IPS-NIHi11 (cell line): ENCODE results near the gene ENTREP3.
A peak's percentile ranks its signal among the peaks of the same experiment; 100 is the strongest.

Experiments
- DNase-seq: peaks from one replicate; pipeline ENCODE4 v3.0.0; 2012; ENCODE audit warnings: mixed read lengths, low spot score

The ENTREP3 gene

DNA sequence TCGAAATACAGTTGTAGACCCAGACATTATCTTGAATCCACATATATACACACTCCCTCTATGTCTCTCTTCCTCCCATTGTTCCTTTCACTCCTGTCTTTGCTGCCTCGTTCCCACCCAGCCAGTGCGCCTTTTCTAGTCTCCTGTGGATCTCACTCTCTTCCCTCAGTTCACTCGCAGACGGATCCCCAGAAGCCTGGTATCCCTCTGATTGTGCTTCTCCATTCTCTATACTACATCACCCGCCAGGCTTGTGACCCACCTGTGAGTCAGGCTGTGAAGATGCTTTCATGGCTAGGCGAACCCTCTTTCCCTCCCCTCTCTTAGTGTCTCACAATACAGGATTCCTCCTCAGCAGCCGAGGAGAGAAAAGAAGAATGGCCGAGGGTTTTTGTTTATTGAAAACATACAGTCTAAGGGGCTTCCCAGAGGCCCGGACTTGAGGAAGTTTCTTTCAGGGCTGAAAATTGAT lies 23.4 kb upstream of the ENTREP3 start:
- no peak for DNase-seq

GRCh38 chr1:155277902-155278688 lies 22.8 kb upstream of the ENTREP3 start:
- peak; percentile 92 for DNase-seq

- DNase-seq = peak; percentile 96
Measured at GRCh38 chr1:155277070-155277901, 22.0 kb upstream of the ENTREP3 start, which contains the start of gene HCN3. HCN3 (plus strand) TSS chr1:155277463; CDS start chr1:155277591, 128 bp downstream.

DNA sequence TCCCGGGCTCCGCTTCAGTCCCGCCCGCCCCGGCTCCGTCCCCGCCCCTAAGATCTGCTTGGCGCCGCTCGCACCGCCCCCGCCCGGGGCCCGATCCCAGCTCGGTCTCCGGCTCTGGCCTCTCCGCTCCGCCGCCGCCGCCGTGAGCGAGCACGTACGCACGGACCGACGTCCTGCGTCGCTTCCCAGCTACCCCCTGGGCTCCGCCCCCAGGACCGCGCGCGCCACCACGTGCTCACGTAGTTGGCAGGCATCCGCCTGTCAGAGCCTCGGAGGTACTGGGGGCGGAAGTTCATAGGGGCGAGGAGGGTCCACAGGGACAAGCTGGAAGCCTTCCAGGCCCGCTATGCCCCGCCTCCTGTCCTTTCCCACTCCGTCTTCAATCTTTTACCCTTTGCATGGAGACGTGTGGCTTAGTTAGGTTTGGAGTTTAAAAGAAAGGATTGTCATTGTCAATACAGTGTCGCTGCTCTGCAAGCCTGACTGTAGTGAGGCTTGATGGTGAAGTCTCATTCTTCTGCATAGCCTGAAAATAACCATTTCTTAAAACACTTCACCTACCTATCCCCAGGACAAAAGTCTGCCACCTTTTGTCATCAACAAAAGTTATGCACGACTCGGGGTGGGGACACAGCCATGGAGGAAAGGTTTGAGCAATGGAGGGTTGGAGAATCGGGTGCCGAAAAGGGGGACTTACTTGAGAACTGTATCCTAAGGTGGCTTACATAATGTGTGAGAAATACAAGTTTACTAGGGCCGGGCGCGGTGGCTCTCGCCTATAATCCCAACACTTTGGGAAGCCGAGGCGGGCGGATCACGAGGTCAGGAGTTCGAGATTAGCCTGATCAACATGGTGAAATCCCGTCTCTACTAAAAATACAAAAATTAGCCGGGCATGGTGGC lies 18.3 kb upstream of the ENTREP3 start, which contains the start of gene CLK2:
Gene CLK2, minus strand, starts transcription at position 162 of the 903 bp plus-strand sequence. CDS start 2,527 bp downstream, outside the sequence.
- peak; percentile 96 for DNase-seq

DNA sequence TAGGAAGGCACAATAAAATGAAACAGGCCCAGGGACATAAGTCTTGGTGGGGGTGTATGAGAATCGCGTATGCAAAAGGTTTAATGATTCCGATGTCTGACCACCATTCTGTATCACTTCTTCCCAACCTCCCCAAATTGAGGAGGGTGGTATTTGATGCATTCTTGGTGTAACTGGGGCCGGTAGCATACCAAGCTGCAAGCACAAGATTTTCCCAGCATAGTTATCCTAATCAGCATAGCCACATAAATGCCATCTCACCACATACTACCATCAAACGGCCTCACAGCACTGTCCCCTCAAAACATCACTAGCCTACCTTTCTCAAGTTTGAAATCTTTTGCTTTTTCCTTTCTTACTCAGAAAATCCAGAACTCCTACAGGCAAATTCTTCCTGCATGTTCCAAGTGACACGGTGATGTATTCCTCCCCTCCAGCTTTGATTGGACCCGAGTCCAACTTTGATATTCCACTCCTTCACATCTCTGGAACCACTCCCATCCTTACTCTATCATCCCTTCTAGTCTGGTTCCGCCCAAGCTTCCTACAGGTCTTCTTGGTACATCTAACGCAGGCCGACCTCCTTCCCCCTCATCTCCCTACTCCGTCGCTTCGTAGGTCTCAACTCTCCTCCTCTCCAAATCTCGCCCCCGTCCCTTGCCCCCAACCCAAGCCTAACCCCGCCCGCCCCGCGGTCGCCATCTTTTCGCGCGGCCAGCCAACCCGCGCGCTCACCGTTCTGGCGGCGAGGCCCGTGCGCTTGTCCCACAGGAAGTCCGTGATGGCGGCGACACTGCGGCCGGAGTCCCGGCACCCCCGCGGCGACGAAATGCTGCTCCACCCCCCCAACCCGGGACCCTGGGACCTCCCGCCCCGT lies 17.4 kb upstream of the ENTREP3 start:
- peak; percentile 76 for DNase-seq

DNA sequence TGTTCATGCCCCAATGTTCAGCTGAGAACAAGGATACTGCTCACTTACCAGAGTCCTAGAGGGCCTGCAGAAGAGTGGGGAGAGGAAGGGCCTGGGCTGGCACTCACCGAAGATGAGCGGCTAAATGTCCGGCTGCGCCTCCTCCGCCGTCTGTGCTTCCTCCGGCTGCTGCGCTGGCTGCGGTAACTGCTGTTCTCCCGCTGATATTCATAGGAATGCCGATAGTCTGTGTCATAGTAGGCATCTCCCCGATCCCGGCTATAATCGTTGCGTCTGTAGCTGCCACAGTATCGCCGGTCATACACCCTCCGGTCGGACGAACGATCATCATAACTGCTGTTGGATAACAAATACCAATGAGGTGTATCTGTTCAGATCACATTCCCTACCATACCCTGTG lies 14.1 kb upstream of the ENTREP3 start:
- DNase-seq = no peak

GRCh38 chr1:155268630-155269029 lies 13.3 kb upstream of the ENTREP3 start:
- DNase-seq = no peak

- DNase-seq = no peak
Measured at GRCh38 chr1:155267373-155267772, 12.1 kb upstream of the ENTREP3 start.

GRCh38 chr1:155266553-155266952 lies 11.3 kb upstream of the ENTREP3 start:
- DNase-seq = no peak

DNA sequence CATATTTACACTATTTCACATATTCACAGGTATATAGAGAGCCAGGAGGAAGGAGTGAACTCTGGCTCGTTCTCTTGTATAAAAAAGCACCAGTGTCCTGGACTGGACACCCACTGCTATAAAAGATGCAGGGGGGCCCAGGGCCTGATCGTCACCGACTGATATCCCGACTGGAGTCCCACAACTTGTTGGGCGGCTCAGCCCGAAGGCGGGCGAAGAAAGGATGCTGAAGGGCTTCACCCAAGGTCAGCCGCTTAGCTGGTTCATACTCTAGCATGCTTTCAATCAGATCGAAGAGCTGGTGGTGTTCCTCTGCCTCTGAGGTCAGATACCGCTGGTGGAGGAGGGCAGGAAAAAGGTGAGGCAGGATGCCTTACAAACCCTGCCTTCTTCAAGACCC lies 7.8 kb upstream of the ENTREP3 start:
- DNase-seq = no peak

DNA sequence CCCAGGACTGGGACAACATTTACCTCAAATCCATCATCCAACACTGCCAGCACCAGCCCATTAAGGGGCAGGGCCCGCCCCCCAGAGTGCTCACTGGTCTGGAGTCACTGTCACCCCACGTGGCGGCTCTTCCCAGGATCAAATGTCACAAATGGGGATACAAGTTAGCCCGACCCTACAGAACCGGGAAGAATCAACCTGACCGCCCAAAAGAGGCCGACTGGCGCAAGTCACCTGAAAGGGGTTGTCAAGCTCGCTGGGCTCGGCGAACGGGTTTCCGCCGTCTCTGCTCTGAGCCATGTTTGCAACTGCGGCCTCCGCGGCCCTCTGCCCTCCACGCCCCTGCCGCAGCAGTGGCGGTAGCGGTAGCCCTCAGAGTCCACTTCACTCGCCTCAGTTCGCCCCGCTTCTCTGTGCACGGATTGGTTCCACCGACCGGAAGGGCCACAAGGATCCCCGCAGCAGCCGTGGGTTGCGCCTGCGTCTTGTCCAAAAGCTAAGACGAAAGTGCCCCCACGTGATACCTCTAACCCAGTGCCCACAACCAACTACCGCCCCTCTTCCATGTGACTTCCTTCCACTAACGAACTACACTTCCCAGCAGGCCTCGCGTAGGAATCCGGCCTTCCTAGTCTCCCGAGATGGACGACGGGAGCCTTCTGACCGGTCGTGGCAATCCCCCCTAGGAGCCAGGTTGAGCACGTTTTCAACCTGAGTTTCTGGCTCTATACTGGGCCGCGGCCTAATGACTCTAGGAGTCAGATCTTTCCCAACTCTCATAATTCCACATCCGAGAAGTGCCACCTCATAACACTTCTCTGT lies 6.8 kb upstream of the ENTREP3 start, which contains the start of gene SCAMP3:
Gene SCAMP3, minus strand, starts transcription at position 509 of the 822 bp plus-strand sequence. Its CDS starts 209 bp downstream, at position 300.
- peak; percentile 99 for DNase-seq

- peak; percentile 40 for DNase-seq
Measured at GRCh38 chr1:155261493-155261851, 6.2 kb upstream of the ENTREP3 start.

GRCh38 chr1:155260276-155260675 lies 5.0 kb upstream of the ENTREP3 start:
- no peak for DNase-seq

- DNase-seq = no peak
Measured at GRCh38 chr1:155256058-155256852, 972 bp upstream of the ENTREP3 start.

DNA sequence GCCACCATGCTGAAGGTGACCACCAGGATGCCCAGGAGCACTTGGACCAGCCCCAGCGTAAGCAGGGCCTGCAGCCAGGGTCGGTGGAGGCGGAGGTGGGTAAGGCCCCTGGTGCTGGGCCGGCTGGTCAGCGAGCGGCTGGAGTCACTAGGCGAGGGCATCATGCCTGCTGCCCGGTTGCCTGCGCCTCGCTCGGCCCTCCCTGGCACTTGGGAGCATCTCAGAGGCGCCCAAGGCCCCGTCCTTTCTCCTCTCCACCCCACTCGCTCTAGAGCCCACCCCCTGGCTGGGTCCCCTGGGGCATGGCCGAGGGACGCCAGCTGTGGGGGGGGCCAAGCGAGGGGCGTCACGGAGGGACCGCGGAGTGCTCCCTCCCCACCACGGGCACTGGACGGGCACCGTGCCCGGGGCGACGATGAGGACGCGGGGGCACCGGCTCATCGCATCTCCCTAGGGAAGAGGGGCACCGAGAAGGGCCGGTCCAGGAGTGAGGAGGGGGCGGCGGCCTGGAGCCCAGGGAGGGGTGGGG lies 505 bp downstream of the ENTREP3 start:
- no peak for DNase-seq

- no peak for DNase-seq
Measured at GRCh38 chr1:155254228-155254713, 1.0 kb downstream of the ENTREP3 start.

- no peak for DNase-seq
Measured at GRCh38 chr1:155253797-155254196, 1.5 kb downstream of the ENTREP3 start.

DNA sequence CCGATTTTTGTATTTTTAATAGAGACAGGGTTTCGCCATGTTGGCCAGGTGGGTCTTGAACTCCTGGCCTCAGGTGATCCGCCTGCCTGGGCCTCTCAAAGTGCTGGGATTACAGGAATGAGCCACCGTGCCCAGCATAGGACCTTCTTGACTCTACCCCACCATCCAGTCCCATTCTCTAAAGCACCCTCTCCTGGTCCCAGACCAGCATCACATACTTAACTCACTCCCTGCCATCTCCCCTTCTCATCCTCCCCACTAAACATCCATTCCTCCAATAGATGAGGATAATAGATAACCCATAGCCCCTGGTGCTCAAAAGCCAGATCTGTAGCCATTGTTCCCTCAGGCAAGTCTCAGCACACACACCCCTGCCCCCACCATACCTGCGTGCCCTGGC lies 2.1 kb downstream of the ENTREP3 start:
- no peak for DNase-seq

DNA sequence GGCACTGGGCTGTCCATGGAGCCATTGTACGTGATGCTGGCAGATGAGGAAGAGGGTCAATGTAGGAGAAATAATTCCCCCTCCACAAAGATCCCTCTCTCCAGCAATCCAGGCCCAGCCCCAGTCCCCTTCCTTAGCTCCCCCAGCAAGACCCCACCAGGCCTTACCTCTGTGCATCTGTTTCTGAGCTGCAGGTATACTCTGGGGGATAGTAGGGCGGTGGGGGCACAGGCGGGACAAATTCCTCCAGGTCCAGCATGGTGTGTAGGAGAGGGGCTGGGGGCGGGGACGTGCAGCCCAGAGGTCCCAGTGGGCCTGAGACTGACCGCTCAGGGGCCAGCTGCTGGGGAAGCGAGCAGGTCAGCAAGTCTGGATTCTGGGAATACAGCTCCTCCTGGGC lies 3.7 kb downstream of the ENTREP3 start:
- DNase-seq = no peak
